BJ (cell line): ENCODE measurements around the gene NNAT. TPM values are rescaled to one million over a fixed set of nuclear protein-coding genes. Genes with fewer than 3 reads are reported as not detected.

Experiments
- CTCF ChIA-PET: fragments of 350-600 bp; formaldehyde crosslinking; extraction: SDS; loops from one replicate; lab custom pipeline; 2021; ENCODE audit warnings: antibody characterized with exemption, inconsistent platforms; lab: Yijun Ruan, JAX
- POLR2A ChIA-PET: fragments of 300-600 bp; sonication (Branson Sonifier 250); formaldehyde crosslinking; extraction: SDS; loops from one replicate; lab custom pipeline; 2021; ENCODE audit warnings: antibody characterized with exemption; lab: Charles Lee
- DNase-seq: peaks from one replicate; pipeline ENCODE4 v3.0.0-alpha.2; 2011; ENCODE audit warnings: low read depth
- H3K27me3 ChIP-seq: 2 replicates; pipeline ENCODE4 v1.6.0; 2011; ENCODE audit warnings: low read length; ENCODE audit not compliant: control insufficient read depth, insufficient read depth
- H3K36me3 ChIP-seq: 2 replicates; pipeline ENCODE4 v1.5.1; 2011; ENCODE audit warnings: low read length; ENCODE audit not compliant: control insufficient read depth, insufficient read depth
- H3K4me3 ChIP-seq: 2 replicates; pipeline ENCODE4 v1.5.1; 2011; ENCODE audit warnings: low read depth, mild to moderate bottlenecking, control low read depth, low read length
- polyA plus RNA-seq: library from polyadenylated mRNA; depleted of rRNA; stranded (reverse); fragments of >200 nt; gene quantifications from 2 replicates; pipeline ENCODE4 v1.2.3, GENCODE V29; 2011
- TF ChIP-seq, protein P1 (sequence below): IDR thresholded peaks from 2 replicates; pipeline ENCODE4 v1.5.1; 2011; ENCODE audit warnings: low read depth, mild to moderate bottlenecking, control low read depth, inconsistent platforms, low read length, moderate library complexity; ENCODE audit not compliant: insufficient read depth

Gene NNAT
- polyA plus RNA-seq, 1 experiment = not detected

DNA sequence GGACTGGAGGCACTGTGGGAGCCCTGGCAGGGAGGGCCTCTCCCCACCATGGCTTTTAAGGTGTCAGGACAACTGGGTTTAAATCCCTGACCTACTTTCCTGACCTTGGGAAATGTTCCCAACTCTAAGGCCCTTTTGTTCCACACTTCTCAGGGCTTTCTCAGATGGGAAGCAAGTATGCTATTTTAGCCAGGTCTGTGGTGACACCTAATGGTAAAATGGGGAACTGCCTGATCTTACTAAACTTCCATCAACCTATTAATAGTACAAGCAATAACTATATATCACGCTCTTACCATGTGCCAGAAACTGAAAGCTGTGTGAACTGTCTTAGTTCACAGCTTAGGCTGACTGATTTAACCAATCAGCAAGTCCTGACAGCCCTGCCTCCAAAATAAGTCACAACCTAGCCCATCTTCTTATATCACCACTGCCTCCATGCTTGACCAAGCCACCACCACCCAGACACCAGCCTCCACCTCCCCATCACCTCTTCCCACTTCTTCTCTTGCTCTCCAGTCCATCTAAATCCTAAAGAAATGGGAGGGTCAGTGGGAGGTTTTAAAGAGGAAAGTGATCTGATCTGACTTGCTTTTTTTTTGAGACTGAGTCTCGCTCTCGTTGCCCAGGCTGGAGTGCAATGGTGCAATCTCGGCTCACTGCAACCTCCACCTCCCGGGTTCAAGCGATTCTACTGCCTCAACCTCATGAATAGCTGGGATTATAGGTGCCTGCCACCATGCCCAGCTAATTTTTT is 13.5 kb downstream of the NNAT start:
- ChIA-PET POLR2A (no interaction called here), CTCF (interaction anchor here (0.7 to 7.1 kb wide), 19 partner anchors 7 to 344 kb away, joined by 3 to 74 read pairs (median 4); no protein-coding TSS in a partner anchor)
- Histone ChIP-seq H3K27me3 (peaks cover 2% of the 10 kb centered on the region; the same call in 1 of the 2 replicates), H3K36me3 (no peaks in the 10 kb centered on the region), H3K4me3 (no peak overlapping the region)
- TF ChIP-seq, protein P1, sequence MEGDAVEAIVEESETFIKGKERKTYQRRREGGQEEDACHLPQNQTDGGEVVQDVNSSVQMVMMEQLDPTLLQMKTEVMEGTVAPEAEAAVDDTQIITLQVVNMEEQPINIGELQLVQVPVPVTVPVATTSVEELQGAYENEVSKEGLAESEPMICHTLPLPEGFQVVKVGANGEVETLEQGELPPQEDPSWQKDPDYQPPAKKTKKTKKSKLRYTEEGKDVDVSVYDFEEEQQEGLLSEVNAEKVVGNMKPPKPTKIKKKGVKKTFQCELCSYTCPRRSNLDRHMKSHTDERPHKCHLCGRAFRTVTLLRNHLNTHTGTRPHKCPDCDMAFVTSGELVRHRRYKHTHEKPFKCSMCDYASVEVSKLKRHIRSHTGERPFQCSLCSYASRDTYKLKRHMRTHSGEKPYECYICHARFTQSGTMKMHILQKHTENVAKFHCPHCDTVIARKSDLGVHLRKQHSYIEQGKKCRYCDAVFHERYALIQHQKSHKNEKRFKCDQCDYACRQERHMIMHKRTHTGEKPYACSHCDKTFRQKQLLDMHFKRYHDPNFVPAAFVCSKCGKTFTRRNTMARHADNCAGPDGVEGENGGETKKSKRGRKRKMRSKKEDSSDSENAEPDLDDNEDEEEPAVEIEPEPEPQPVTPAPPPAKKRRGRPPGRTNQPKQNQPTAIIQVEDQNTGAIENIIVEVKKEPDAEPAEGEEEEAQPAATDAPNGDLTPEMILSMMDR = peak; percentile 76
- no peak for DNase-seq

DNA sequence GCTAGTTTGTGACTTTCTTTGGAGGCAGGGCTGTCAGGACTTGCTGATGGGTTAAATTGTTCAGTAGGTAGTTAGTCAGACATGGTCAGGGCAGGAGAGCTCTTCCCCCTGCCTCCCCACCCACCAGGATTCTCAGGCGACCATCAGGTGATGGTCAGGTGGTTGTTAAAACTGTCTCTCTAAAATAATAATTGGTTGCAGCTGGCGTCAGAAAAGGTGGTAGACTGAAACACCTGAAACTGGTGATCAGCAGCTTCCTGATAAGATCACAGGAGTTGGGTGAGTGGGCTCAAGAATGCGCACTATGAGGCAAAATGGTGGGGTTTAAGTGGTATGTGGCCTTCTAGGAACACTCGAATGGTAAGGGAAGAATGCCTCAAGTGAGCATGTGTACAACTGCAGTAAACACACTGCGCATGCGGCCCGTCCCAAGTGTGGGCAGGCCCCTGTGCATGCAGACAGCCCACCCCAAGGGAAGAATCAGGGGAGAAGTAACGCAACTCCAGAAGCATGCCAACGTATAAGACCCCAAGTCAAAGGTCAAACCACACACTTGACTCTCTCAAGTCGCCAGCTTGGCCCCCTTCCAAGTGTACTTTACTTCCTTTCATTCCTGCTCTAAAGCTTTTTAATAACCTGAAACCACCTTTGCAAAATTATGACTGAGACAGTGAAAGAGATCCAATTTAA is 14.5 kb downstream of the NNAT start:
- H3K4me3 ChIP-seq = no peak overlapping the region
- H3K27me3 ChIP-seq = peaks cover 2% of the 10 kb centered on the region; the same call in 1 of the 2 replicates
- CTCF ChIA-PET = interaction anchor here (0.7 to 7.1 kb wide), 14 partner anchors 151 to 345 kb away, joined by 3 to 74 read pairs (median 4); no protein-coding TSS in a partner anchor
- TF ChIP-seq, protein P1 = no peak
- DNase-seq = no peak
- POLR2A ChIA-PET = no interaction called here
- H3K36me3 ChIP-seq = no peaks in the 10 kb centered on the region

DNA sequence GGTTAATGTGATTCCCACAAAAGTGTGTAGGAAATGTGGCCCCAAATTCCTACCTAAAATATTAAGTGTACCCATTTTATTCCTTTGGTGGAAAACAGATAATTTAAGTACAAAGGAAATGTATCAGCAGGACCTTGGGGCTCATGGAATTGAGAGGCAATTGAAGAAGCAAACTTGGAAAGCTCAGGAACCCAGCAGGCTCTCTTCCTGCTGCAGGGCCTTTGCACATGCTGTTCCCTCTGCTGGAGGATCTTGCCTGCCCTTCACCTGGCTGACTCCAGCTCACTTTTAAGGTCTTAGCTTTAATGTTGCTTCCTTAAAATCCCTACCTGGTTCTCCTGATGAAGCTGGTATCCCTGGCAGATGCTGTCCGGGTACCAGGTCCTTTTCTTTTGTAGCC is 16.5 kb downstream of the NNAT start:
- Histone ChIP-seq H3K27me3 (peaks cover 2% of the 10 kb centered on the region; the same call in 1 of the 2 replicates), H3K36me3 (no peaks in the 10 kb centered on the region), H3K4me3 (no peak overlapping the region)
- DNase-seq = no peak
- ChIA-PET POLR2A (interaction anchor here (0.8 kb wide), 1 partner anchor 243 kb away, joined by 4 read pairs; no protein-coding TSS in a partner anchor), CTCF (interaction anchor here (1.2 to 3.1 kb wide), 6 partner anchors 154 to 342 kb away, joined by 3 to 11 read pairs (median 6); no protein-coding TSS in a partner anchor)
- TF ChIP-seq, protein P1 = no peak

DNA sequence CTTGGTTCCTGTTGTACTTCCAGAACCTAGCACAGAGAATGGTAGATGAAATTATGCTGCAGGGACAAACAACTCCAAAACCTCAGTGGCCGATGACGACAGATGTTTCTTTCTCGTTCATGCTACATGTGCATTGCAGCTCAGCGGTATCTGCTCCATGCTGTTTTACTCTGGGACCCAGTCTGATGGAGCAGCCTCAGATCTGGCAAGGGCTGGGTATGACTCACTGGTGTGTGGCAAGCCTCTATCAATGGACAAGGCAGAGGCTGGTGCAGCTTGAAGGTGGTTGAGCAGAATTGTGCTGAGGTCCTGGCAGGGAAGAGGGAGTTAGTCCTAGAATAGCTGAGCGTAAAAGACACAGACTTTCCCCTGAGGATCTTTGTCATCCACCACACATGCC is 17.0 kb downstream of the NNAT start:
- TF ChIP-seq, protein P1 = no peak
- no peak for DNase-seq
- Histone ChIP-seq H3K36me3 (no peaks in the 10 kb centered on the region), H3K4me3 (no peak overlapping the region), H3K27me3 (peaks cover 2% of the 10 kb centered on the region; the same call in 1 of the 2 replicates)
- ChIA-PET CTCF (interaction anchor here (0.7 to 3.1 kb wide), 7 partner anchors 17 to 343 kb away, joined by 3 to 11 read pairs (median 5); no protein-coding TSS in a partner anchor), POLR2A (interaction anchor here (0.8 kb wide), 1 partner anchor 243 kb away, joined by 4 read pairs; no protein-coding TSS in a partner anchor)
